ENCODE results near the gene RPP14. TPM values are rescaled to one million over a fixed set of nuclear protein-coding genes. Genes with fewer than 3 reads are reported as not detected.

The RPP14 gene
- total and polyA plus RNA-seq, 2 experiments from 2014 or later: 11.7 to 18.6 TPM

GRCh38 chr3:58357402-58357801 is 51.4 kb downstream of the RPP14 start (continued):
- TF ChIP-seq REST (IDR thresholded peaks at IDR 0.05; ENCODE audit: unreplicated experiment) (no peak), POLR2AphosphoS5 (IDR thresholded peaks at IDR 0.05; ENCODE audit: low read depth) (no peak), EZH2phosphoT487 (IDR thresholded peaks at IDR 0.05; ENCODE audit: unreplicated experiment) (no peak), STAT1 (IDR thresholded peaks at IDR 0.05; ENCODE audit: unreplicated experiment) (no peak), ZNF114 (CRISPR knock-in tag; IDR thresholded peaks at IDR 0.05) (no peak), EZH2 (IDR thresholded peaks at IDR 0.05; ENCODE audit: low read depth, unreplicated experiment) (no peak), NANOG (IDR thresholded peaks at IDR 0.05; ENCODE audit: borderline replicate concordance) (no peak)
- TF ChIP-seq, protein P1, sequence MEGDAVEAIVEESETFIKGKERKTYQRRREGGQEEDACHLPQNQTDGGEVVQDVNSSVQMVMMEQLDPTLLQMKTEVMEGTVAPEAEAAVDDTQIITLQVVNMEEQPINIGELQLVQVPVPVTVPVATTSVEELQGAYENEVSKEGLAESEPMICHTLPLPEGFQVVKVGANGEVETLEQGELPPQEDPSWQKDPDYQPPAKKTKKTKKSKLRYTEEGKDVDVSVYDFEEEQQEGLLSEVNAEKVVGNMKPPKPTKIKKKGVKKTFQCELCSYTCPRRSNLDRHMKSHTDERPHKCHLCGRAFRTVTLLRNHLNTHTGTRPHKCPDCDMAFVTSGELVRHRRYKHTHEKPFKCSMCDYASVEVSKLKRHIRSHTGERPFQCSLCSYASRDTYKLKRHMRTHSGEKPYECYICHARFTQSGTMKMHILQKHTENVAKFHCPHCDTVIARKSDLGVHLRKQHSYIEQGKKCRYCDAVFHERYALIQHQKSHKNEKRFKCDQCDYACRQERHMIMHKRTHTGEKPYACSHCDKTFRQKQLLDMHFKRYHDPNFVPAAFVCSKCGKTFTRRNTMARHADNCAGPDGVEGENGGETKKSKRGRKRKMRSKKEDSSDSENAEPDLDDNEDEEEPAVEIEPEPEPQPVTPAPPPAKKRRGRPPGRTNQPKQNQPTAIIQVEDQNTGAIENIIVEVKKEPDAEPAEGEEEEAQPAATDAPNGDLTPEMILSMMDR (conservative IDR thresholded peaks at IDR 0.05; ENCODE audit: low read depth in 2 of 2): no peak
- TF ChIP-seq, protein P2, sequence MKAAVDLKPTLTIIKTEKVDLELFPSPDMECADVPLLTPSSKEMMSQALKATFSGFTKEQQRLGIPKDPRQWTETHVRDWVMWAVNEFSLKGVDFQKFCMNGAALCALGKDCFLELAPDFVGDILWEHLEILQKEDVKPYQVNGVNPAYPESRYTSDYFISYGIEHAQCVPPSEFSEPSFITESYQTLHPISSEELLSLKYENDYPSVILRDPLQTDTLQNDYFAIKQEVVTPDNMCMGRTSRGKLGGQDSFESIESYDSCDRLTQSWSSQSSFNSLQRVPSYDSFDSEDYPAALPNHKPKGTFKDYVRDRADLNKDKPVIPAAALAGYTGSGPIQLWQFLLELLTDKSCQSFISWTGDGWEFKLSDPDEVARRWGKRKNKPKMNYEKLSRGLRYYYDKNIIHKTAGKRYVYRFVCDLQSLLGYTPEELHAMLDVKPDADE (IDR thresholded peaks at IDR 0.05): no peak

DNA sequence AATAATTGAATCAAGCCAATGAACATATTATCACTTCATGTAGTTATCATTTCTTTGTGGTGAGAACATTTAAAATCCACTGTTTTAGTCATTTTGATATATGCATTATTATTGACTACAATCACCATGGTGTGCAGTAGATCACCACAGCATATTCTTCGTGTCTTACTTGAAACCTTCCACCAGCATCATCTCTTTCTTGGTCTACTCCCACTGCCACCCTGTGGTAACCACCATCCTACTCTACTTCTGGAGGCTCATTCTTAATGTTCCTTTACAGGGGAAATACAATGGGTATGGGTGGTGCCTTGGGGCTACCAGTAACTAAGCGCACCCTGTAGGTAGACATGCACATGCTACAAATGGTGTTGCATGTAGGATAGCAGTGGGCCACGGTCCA is 52.0 kb downstream of the RPP14 start:
- H3K4me3 ChIP-seq: no peak overlapping the region
- DNase-seq (ENCODE audit: low spot score): no peak
- ATAC-seq: no peak
- Mint-ChIP-seq H3K27me3 (ENCODE audit: insufficient read depth, low read depth, poor library complexity) (peaks cover 1% of the 10 kb centered on the region), H3K9me3 (no peaks in the 10 kb centered on the region), H3K4me3 (no peak overlapping the region), H3K27ac (no peak overlapping the region), H3K36me3 (ENCODE audit: low read depth) (no peaks in the 10 kb centered on the region), H3K4me1 (peaks cover 2% of the 10 kb centered on the region; the same call in 2 of the 3 replicates)
- no peak for TF ChIP-seq EZH2phosphoT487 (IDR thresholded peaks at IDR 0.05; ENCODE audit: unreplicated experiment)
- TF ChIP-seq, protein P1 (conservative IDR thresholded peaks at IDR 0.05; ENCODE audit: low read depth in 2 of 2): 0 out of 4 replicates have a peak, but pooled peaks of 1 of the 2 experiments have one; percentile 8
- no peaks in the 10 kb centered on the region for H3F3A ChIP-seq (replicated peaks; ENCODE audit: low read depth)
- H3K79me2 ChIP-seq (replicated peaks; ENCODE audit: insufficient read depth): no peaks in the 10 kb centered on the region; the same call in 1 of the 2 replicates
- H4K20me1 ChIP-seq (replicated peaks; ENCODE audit: insufficient read depth): no peaks in the 10 kb centered on the region
- H3K27me3 ChIP-seq (ENCODE audit: insufficient read depth): no peaks in the 10 kb centered on the region
- H3K4me1 ChIP-seq (ENCODE audit: insufficient read depth): no peaks in the 10 kb centered on the region; the same call in 1 of the 2 replicates
- no peak overlapping the region for H2AFZ ChIP-seq
- H3K9me2 ChIP-seq (ENCODE audit: insufficient read depth): no peaks in the 10 kb centered on the region
- H3K27ac ChIP-seq (ENCODE audit: low read depth): no peak overlapping the region
- no peaks in the 10 kb centered on the region for H3K36me3 ChIP-seq (ENCODE audit: insufficient read depth)
- no peak overlapping the region for H3K4me2 ChIP-seq

Data from GM23338 (cell line).